ENCODE measurements around the gene DOK7. TPM values are rescaled to one million over a fixed set of nuclear protein-coding genes. Genes with fewer than 3 reads are reported as not detected.
"Not testable (repeated sequence)": the region's sequence is repeated elsewhere in the genome, so short reads cannot be mapped to it uniquely, and the experiment has no call there.

The DOK7 gene
- total and polyA plus RNA-seq, 2 donors (not counting 3 experiments of a cell fraction or from before 2014, with no cell fraction given), result not detected

GRCh38 chr4:3458371-3458770, 4.7 kb upstream of the DOK7 start:
- POLR2A ChIA-PET, result no interaction called here
- no peaks in the 10 kb centered on the region for H3K36me3 ChIP-seq (ENCODE audit: control insufficient read depth in 2 of 2, extremely low read depth in 1 of 2, insufficient read depth in 2 of 2, low read length in 2 of 2)
- no peaks in the 10 kb centered on the region for H4K20me1 ChIP-seq (replicated peaks; ENCODE audit: control insufficient read depth, extremely low read depth, insufficient read depth, low read length)
- no peak overlapping the region for H3K4me2 ChIP-seq (ENCODE audit: insufficient read depth, low read length)
- no peak overlapping the region for H3K9ac ChIP-seq (replicated peaks; ENCODE audit: extremely low read depth, insufficient read depth, low read length)
- CTCF ChIA-PET, result interaction anchor here (0.5 to 1.0 kb wide), 2 partner anchors 22 to 422 kb away, joined by 3 read pairs; no protein-coding TSS in a partner anchor
- no peaks in the 10 kb centered on the region for H3K9me1 ChIP-seq (replicated peaks; ENCODE audit: control insufficient read depth, extremely low read depth, insufficient read depth, low read length)
- no peaks in the 10 kb centered on the region for H3K4me1 ChIP-seq (ENCODE audit: control insufficient read depth, extremely low read depth, insufficient read depth, low read length)
- TF ChIP-seq, protein P1, sequence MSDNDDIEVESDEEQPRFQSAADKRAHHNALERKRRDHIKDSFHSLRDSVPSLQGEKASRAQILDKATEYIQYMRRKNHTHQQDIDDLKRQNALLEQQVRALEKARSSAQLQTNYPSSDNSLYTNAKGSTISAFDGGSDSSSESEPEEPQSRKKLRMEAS (IDR thresholded peaks at IDR 0.05; ENCODE audit: insufficient read depth, insufficient read length), result no peak
- no peak for TF ChIP-seq POLR2AphosphoS5 (IDR thresholded peaks at IDR 0.05; ENCODE audit: insufficient read depth, low read depth, low read length)
- TF ChIP-seq EZH2 (IDR thresholded peaks at IDR 0.05; ENCODE audit: borderline replicate concordance, low read depth, low read length, severe bottlenecking), result no peak
- TF ChIP-seq POLR2A (IDR thresholded peaks at IDR 0.05; ENCODE audit: low read depth, low read length), result no peak
- TF ChIP-seq MYC (IDR thresholded peaks at IDR 0.05; ENCODE audit: low read depth, low read length), result no peak
- no peak for TF ChIP-seq FOS (IDR thresholded peaks at IDR 0.05; ENCODE audit: borderline replicate concordance, insufficient read depth, low read length)
- TF ChIP-seq, protein P2, sequence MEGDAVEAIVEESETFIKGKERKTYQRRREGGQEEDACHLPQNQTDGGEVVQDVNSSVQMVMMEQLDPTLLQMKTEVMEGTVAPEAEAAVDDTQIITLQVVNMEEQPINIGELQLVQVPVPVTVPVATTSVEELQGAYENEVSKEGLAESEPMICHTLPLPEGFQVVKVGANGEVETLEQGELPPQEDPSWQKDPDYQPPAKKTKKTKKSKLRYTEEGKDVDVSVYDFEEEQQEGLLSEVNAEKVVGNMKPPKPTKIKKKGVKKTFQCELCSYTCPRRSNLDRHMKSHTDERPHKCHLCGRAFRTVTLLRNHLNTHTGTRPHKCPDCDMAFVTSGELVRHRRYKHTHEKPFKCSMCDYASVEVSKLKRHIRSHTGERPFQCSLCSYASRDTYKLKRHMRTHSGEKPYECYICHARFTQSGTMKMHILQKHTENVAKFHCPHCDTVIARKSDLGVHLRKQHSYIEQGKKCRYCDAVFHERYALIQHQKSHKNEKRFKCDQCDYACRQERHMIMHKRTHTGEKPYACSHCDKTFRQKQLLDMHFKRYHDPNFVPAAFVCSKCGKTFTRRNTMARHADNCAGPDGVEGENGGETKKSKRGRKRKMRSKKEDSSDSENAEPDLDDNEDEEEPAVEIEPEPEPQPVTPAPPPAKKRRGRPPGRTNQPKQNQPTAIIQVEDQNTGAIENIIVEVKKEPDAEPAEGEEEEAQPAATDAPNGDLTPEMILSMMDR (IDR thresholded peaks at IDR 0.05; ENCODE audit: extremely low read depth in 1 of 2, insufficient read depth in 1 of 2, low read depth in 1 of 2, low read length in 2 of 2), result no peak
- no peak for TF ChIP-seq GATA2 (IDR thresholded peaks at IDR 0.05; ENCODE audit: insufficient read depth, insufficient read length, low read depth, low read length)
- no peak for DNase-seq (ENCODE audit: low read depth, low spot score)
- FAIRE-seq, result no peak
- H2AFZ ChIP-seq (ENCODE audit: low read depth, low read length), result no peak overlapping the region
- no TSS peak for BruUV-seq (replicated peaks)
- no peaks in the 10 kb centered on the region for H3K9me3 ChIP-seq (replicated peaks; ENCODE audit: control insufficient read depth, insufficient read depth, low read length)
- H3K27ac ChIP-seq (ENCODE audit: insufficient read depth, low read depth, low read length), result no peak overlapping the region
- no peaks in the 10 kb centered on the region for H3K79me2 ChIP-seq (ENCODE audit: control insufficient read depth, insufficient read depth, low read length)
- peaks cover 6 to 9% of the 10 kb centered on the region in 2 experiments for H3K27me3 ChIP-seq (ENCODE audit: control insufficient read depth in 2 of 2, insufficient read depth in 2 of 2, low read length in 2 of 2)
- intact Hi-C loops (cut with micrococcal nuclease), result no loop called here
- dilution Hi-C loops (cut with MboI; ENCODE audit: extremely low pct_ligation_motif_present, low sequenced_read_pairs), result no loop called here
- H3K4me3 ChIP-seq (replicated peaks in 1 of 3; ENCODE audit: insufficient read depth in 1 of 3, low read depth in 1 of 3, low read length in 3 of 3), result no peak overlapping the region

DNA sequence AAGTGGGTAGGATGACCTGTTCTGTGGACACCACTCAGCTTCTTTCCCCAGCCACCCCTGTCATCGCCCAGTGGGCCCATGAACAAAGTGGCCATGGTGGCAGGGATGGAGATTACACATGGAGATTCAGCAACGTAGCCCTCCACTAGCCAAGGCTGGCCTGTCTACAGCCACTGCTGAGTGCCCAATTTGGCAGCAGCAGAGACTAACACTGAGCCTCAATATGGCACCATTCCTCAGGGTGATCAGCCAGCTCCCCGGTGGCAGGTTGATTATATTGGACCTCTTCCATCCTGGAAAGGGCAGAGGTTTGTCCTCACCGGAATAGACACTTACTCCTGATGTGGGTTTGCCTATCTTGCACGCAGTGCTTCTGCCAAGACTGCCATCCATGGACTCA, 4.0 kb upstream of the DOK7 start:
- H4K20me1 ChIP-seq (replicated peaks; ENCODE audit: control insufficient read depth, extremely low read depth, insufficient read depth, low read length); dilution Hi-C loops (cut with MboI; ENCODE audit: extremely low pct_ligation_motif_present, low sequenced_read_pairs); BruUV-seq (replicated peaks); FAIRE-seq; H3K9me3 ChIP-seq (replicated peaks; ENCODE audit: control insufficient read depth, insufficient read depth, low read length); POLR2A ChIA-PET; H3K79me2 ChIP-seq (ENCODE audit: control insufficient read depth, insufficient read depth, low read length); H2AFZ ChIP-seq (ENCODE audit: low read depth, low read length); H3K27ac ChIP-seq (ENCODE audit: insufficient read depth, low read depth, low read length); H3K27me3 ChIP-seq (ENCODE audit: control insufficient read depth in 2 of 2, insufficient read depth in 2 of 2, low read length in 2 of 2); H3K4me2 ChIP-seq (ENCODE audit: insufficient read depth, low read length); H3K9me1 ChIP-seq (replicated peaks; ENCODE audit: control insufficient read depth, extremely low read depth, insufficient read depth, low read length); H3K36me3 ChIP-seq (ENCODE audit: control insufficient read depth in 2 of 2, extremely low read depth in 1 of 2, insufficient read depth in 2 of 2, low read length in 2 of 2); H3K4me1 ChIP-seq (ENCODE audit: control insufficient read depth, extremely low read depth, insufficient read depth, low read length); H3K4me3 ChIP-seq (replicated peaks in 1 of 3; ENCODE audit: insufficient read depth in 1 of 3, low read depth in 1 of 3, low read length in 3 of 3); intact Hi-C loops (cut with micrococcal nuclease); H3K9ac ChIP-seq (replicated peaks; ENCODE audit: extremely low read depth, insufficient read depth, low read length); DNase-seq (ENCODE audit: low read depth, low spot score): not testable (repeated sequence)
- CTCF ChIA-PET, result interaction anchor here (1.0 kb wide), 1 partner anchor 22 kb away, joined by 3 read pairs; no protein-coding TSS in a partner anchor

Measured in endothelial cell of umbilical vein (primary cell).